Endodermal cell (in vitro differentiated cells): ENCODE measurements around the gene NDEL1. TPM values are rescaled to one million over a fixed set of nuclear protein-coding genes. Genes with fewer than 3 reads are reported as not detected.
A peak's percentile ranks its signal among the peaks of the same experiment; 100 is the strongest.

Source experiments
- DNase-seq: peaks from one replicate; pipeline ENCODE4 v3.0.0-alpha.2; 2017
- H3K27ac ChIP-seq: 2 replicates; pipeline ENCODE4 v1.5.1; 2013; ENCODE audit warnings: mild to moderate bottlenecking, low read depth, low read length, moderate library complexity
- H3K27me3 ChIP-seq: 2 replicates; pipeline ENCODE4 v1.6.1; 2013; ENCODE audit warnings: mild to moderate bottlenecking, low read length, moderate library complexity; ENCODE audit not compliant: insufficient read depth, control insufficient read depth, poor library complexity, severe bottlenecking
- H3K36me3 ChIP-seq: 2 replicates; pipeline ENCODE4 v1.7.0; 2013; ENCODE audit warnings: mild to moderate bottlenecking, low read length, moderate library complexity; ENCODE audit not compliant: control insufficient read depth, insufficient read depth
- H3K4me1 ChIP-seq: one replicate; pipeline ENCODE4 v1.7.0; 2013; ENCODE audit warnings: low read length; ENCODE audit not compliant: control insufficient read depth, insufficient read depth
- H3K4me3 ChIP-seq: 2 replicates; pipeline ENCODE4 v1.5.1; 2013; ENCODE audit warnings: mild to moderate bottlenecking, low read length, moderate library complexity
- H3K9ac ChIP-seq: 2 replicates; pipeline ENCODE4 v1.6.1; 2013; ENCODE audit warnings: mild to moderate bottlenecking, low read length, moderate library complexity; ENCODE audit not compliant: poor library complexity, severe bottlenecking; ENCODE audit errors: extremely low read depth
- H3K9me3 ChIP-seq: 2 replicates; pipeline ENCODE4 v1.6.1; 2013; ENCODE audit warnings: mild to moderate bottlenecking, low read length, moderate library complexity; ENCODE audit not compliant: control insufficient read depth
- H3K27ac Mint-ChIP-seq: 2 replicates; pipeline ENCODE4 v1.8.0; 2020; ENCODE audit warnings: mixed read lengths
- H3K27me3 Mint-ChIP-seq: 2 replicates; pipeline ENCODE4 v1.8.0; 2021; ENCODE audit warnings: mild to moderate bottlenecking, mixed read lengths; ENCODE audit not compliant: insufficient read depth
- H3K36me3 Mint-ChIP-seq: 2 replicates; pipeline ENCODE4 v1.8.0; 2020; ENCODE audit warnings: low read depth, mixed read lengths
- H3K4me1 Mint-ChIP-seq: 2 replicates; pipeline ENCODE4 v1.8.0; 2020; ENCODE audit warnings: mixed read lengths
- H3K4me3 Mint-ChIP-seq: 2 replicates; pipeline ENCODE4 v1.8.0; 2020; ENCODE audit warnings: mild to moderate bottlenecking, moderate library complexity, mixed read lengths
- H3K9me3 Mint-ChIP-seq: 2 replicates; pipeline ENCODE4 v1.8.0; 2020; ENCODE audit warnings: mild to moderate bottlenecking, mixed read lengths
- CTCF ChIP-seq: fragments of 200-600 bp; sonication (generic); conservative IDR thresholded peaks from 2 replicates; pipeline ENCODE4 v1.5.0; 2021; ENCODE audit warnings: antibody characterized with exemption, mild to moderate bottlenecking
- WGBS, 2 experiments: methylation state at CpG; one replicate each; pipeline versions ENCODE4 v1.1.5 to v1.1.7; 2013; ENCODE audit warnings: missing lambda C conversion rate in 2 of 2, mixed read lengths in 1 of 2; ENCODE audit not compliant: insufficient coverage in 1 of 2, insufficient read length in 1 of 2; 5-methylcytosine and 5-hydroxymethylcytosine counted together
- total RNA-seq, 2 donors: library from RNA; stranded (reverse); fragmentation: NEBNext Ultra II Directional in 1 of 2; extraction: Animal tissue kit (Norgen Biotek cat#: 25700) in 1 of 2; gene quantifications; 2 replicates in 1 of 2; 3 replicates in 1 of 2; pipeline ENCODE4 v1.2.1, GENCODE V29; 2021

The NDEL1 gene
- total RNA-seq, 2 donors from 2014 or later: 60.4 to 61.2 TPM

GRCh38 chr17:8494506-8495111, 58.9 kb downstream of the NDEL1 start:
- H3K27me3 ChIP-seq: no peaks in the 10 kb centered on the region
- no peaks in the 10 kb centered on the region for H3K9me3 ChIP-seq
- Mint-ChIP-seq H3K4me1 (no peaks in the 10 kb centered on the region), H3K9me3 (no peaks in the 10 kb centered on the region), H3K27ac (peak overlapping the region; percentile 69), H3K27me3 (no peaks in the 10 kb centered on the region), H3K4me3 (no peak overlapping the region), H3K36me3 (peaks cover 87% of the 10 kb centered on the region)
- no peak overlapping the region for H3K27ac ChIP-seq
- no peak for TF ChIP-seq CTCF
- H3K4me1 ChIP-seq: no peaks in the 10 kb centered on the region
- no peak for DNase-seq
- no peak overlapping the region for H3K4me3 ChIP-seq
- 94 to 96% methylated on average over 6 to 8 of the region's 8 CpGs for WGBS, 2 experiments
- peaks cover 97% of the 10 kb centered on the region for H3K36me3 ChIP-seq
- no peak overlapping the region for H3K9ac ChIP-seq

GRCh38 chr17:8496081-8496480, 60.4 kb downstream of the NDEL1 start:
- Histone ChIP-seq H3K4me3 (no peak overlapping the region), H3K27ac (no peak overlapping the region), H3K9ac (no peak overlapping the region), H3K4me1 (no peaks in the 10 kb centered on the region), H3K9me3 (no peaks in the 10 kb centered on the region), H3K27me3 (no peaks in the 10 kb centered on the region), H3K36me3 (peaks cover 97% of the 10 kb centered on the region)
- no peak for DNase-seq
- no peak for TF ChIP-seq CTCF
- H3K27ac Mint-ChIP-seq: peak overlapping the region; percentile 48
- peaks cover 88% of the 10 kb centered on the region for H3K36me3 Mint-ChIP-seq
- no peaks in the 10 kb centered on the region for H3K9me3 Mint-ChIP-seq
- no peak overlapping the region for H3K4me3 Mint-ChIP-seq
- no peaks in the 10 kb centered on the region for H3K4me1 Mint-ChIP-seq
- H3K27me3 Mint-ChIP-seq: no peaks in the 10 kb centered on the region
- 86 to 88% methylated on average over 12 of the region's 13 CpGs for whole genome bisulfite sequencing, 2 experiments

- Histone ChIP-seq H3K4me1 (no peaks in the 10 kb centered on the region), H3K27ac (no peak overlapping the region), H3K4me3 (no peak overlapping the region), H3K27me3 (no peaks in the 10 kb centered on the region), H3K9ac (no peak overlapping the region), H3K9me3 (no peaks in the 10 kb centered on the region), H3K36me3 (peaks cover 94% of the 10 kb centered on the region)
- H3K9me3 Mint-ChIP-seq: no peaks in the 10 kb centered on the region
- no peak for DNase-seq
- H3K27me3 Mint-ChIP-seq: no peaks in the 10 kb centered on the region
- no peak for TF ChIP-seq CTCF
- no peak overlapping the region for H3K27ac Mint-ChIP-seq
- no peak overlapping the region for H3K4me3 Mint-ChIP-seq
- 95 to 96% methylated on average over 7 to 9 of the region's 9 CpGs for WGBS, 2 experiments
- peaks cover 86% of the 10 kb centered on the region for H3K36me3 Mint-ChIP-seq
- no peaks in the 10 kb centered on the region for H3K4me1 Mint-ChIP-seq
Observed at GRCh38 chr17:8499171-8499570, 63.5 kb downstream of the NDEL1 start.
